Stomach (tissue), 4 donors: ENCODE data around the gene GOLGB1.

Experiments
- POLR2A ChIP-seq, 4 donors: fragments of 450-650 bp; IDR thresholded peaks; one replicate each; pipeline ENCODE4 v1.6.1; 2016; ENCODE audit warnings: antibody characterized with exemption in 4 of 4, control low read depth in 2 of 4, mild to moderate bottlenecking in 1 of 4, moderate library complexity in 1 of 4
- POLR2AphosphoS5 ChIP-seq, 3 donors: sonication (generic); formaldehyde crosslinking; IDR thresholded peaks; one replicate each; pipeline ENCODE4 v1.6.1; 2016; ENCODE audit warnings: antibody characterized with exemption in 3 of 3
- TF ChIP-seq, protein P1 (sequence below), 7 experiments: fragments of 450-650 bp in 4 of 7; fragments of 200-600 bp in 3 of 7; sonication (generic) in 3 of 7; IDR thresholded peaks; one replicate each; pipeline ENCODE4 v1.5.1; 2016 to 2019; ENCODE audit warnings: antibody characterized with exemption in 7 of 7, control low read depth in 2 of 7, mild to moderate bottlenecking in 1 of 7

DNA sequence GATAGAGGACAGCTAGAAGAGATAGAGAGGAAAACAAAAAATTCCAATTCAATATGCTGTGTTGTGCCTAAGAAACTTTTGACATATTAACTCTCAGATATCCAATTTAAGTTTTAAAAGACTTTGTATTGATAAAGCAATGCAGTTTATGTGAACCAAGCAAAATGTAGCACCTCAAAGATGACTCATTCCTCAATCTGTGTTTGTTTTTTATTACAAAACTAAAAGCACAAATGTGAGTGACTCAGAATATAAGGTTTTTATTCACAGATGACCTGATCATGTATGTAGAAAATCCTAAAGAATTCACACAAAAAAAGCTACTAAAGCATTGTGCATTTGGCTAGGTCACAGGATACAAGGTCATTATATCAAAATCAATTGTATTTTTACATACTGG lies 99.9 kb downstream of the GOLGB1 start:
- TF ChIP-seq, protein P1, sequence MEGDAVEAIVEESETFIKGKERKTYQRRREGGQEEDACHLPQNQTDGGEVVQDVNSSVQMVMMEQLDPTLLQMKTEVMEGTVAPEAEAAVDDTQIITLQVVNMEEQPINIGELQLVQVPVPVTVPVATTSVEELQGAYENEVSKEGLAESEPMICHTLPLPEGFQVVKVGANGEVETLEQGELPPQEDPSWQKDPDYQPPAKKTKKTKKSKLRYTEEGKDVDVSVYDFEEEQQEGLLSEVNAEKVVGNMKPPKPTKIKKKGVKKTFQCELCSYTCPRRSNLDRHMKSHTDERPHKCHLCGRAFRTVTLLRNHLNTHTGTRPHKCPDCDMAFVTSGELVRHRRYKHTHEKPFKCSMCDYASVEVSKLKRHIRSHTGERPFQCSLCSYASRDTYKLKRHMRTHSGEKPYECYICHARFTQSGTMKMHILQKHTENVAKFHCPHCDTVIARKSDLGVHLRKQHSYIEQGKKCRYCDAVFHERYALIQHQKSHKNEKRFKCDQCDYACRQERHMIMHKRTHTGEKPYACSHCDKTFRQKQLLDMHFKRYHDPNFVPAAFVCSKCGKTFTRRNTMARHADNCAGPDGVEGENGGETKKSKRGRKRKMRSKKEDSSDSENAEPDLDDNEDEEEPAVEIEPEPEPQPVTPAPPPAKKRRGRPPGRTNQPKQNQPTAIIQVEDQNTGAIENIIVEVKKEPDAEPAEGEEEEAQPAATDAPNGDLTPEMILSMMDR (IDR thresholded peaks at IDR 0.05) = no peak
- TF ChIP-seq POLR2A (IDR thresholded peaks at IDR 0.05) (no peak), POLR2AphosphoS5 (IDR thresholded peaks at IDR 0.05) (no peak)
